ENCODE results near the gene CNTD1.

Gene CNTD1

GRCh38 chr17:42827472-42827871, 28.8 kb downstream of the CNTD1 start:
- H3K27me3 ChIP-seq (ENCODE audit: control insufficient read depth in 5 of 5, insufficient read depth in 4 of 5, low read length in 5 of 5) = no peaks in the 10 kb centered on the region
- H3K4me3 ChIP-seq (ENCODE audit: low read depth in 1 of 5, low read length in 5 of 5) = no peak overlapping the region
- no peaks in the 10 kb centered on the region for H3K36me3 ChIP-seq (ENCODE audit: control insufficient read depth in 5 of 5, insufficient read depth in 5 of 5, low read length in 5 of 5)
- H3K27ac ChIP-seq (ENCODE audit: low read depth, low read length) = no peak overlapping the region
- no peaks in the 10 kb centered on the region for H3K9me3 ChIP-seq (ENCODE audit: control insufficient read depth in 5 of 5, low read length in 5 of 5)
- peaks cover 3 to 23% (median 14%) of the 10 kb centered on the region in 5 donors for H3K4me1 ChIP-seq (ENCODE audit: control insufficient read depth in 5 of 5, insufficient read depth in 5 of 5, low read length in 5 of 5)
- no peak overlapping the region for H3K9ac ChIP-seq (ENCODE audit: low read length in 5 of 5)

DNA sequence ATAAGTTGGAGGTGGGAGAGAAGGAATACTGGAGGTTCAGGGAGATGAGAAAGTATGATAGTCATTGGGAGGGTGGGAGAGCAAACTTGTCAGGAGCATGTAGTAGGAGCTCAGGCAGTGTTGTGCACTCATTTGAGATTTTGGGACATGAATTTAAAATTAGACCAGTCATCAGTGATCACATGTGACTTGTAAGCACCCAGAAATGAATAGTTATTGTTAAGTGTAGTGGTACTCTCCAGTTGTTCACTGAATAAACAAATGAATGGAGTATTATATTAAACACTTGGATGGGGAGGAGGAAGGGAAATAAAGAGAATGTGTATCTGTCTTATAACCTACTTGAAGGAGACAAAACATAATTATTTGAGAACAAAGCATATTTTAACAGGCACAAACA, 32.3 kb downstream of the CNTD1 start:
- Histone ChIP-seq H3K27me3 (ENCODE audit: control insufficient read depth in 5 of 5, insufficient read depth in 4 of 5, low read length in 5 of 5) (no peaks in the 10 kb centered on the region), H3K36me3 (ENCODE audit: control insufficient read depth in 5 of 5, insufficient read depth in 5 of 5, low read length in 5 of 5) (peaks cover 0 to 8% (median 3%) of the 10 kb centered on the region in 5 donors), H3K4me1 (ENCODE audit: control insufficient read depth in 5 of 5, insufficient read depth in 5 of 5, low read length in 5 of 5) (peaks cover 3 to 29% (median 23%) of the 10 kb centered on the region in 5 donors), H3K9me3 (ENCODE audit: control insufficient read depth in 5 of 5, low read length in 5 of 5) (no peaks in the 10 kb centered on the region), H3K9ac (ENCODE audit: low read length in 5 of 5) (no peak overlapping the region), H3K4me3 (ENCODE audit: low read depth in 1 of 5, low read length in 5 of 5) (no peak overlapping the region), H3K27ac (ENCODE audit: low read depth, low read length) (no peak overlapping the region)

GRCh38 chr17:42832213-42832933, 33.7 kb downstream of the CNTD1 start:
- Histone ChIP-seq H3K4me1 (ENCODE audit: control insufficient read depth in 5 of 5, insufficient read depth in 5 of 5, low read length in 5 of 5) (peaks cover 3 to 29% (median 23%) of the 10 kb centered on the region in 5 donors), H3K4me3 (ENCODE audit: low read depth in 1 of 5, low read length in 5 of 5) (peak overlapping the region; percentile 78 to 97 (median 94)), H3K27ac (ENCODE audit: low read depth, low read length) (peak overlapping the region; percentile 98), H3K36me3 (ENCODE audit: control insufficient read depth in 5 of 5, insufficient read depth in 5 of 5, low read length in 5 of 5) (peaks cover under 1 to 22% (median 10%) of the 10 kb centered on the region in 5 donors), H3K9me3 (ENCODE audit: control insufficient read depth in 5 of 5, low read length in 5 of 5) (no peaks in the 10 kb centered on the region), H3K9ac (ENCODE audit: low read length in 5 of 5) (peak overlapping the region; percentile 94 to 99 (median 98)), H3K27me3 (ENCODE audit: control insufficient read depth in 5 of 5, insufficient read depth in 4 of 5, low read length in 5 of 5) (no peaks in the 10 kb centered on the region)

- Histone ChIP-seq H3K9me3 (ENCODE audit: control insufficient read depth in 5 of 5, low read length in 5 of 5) (no peaks in the 10 kb centered on the region), H3K36me3 (ENCODE audit: control insufficient read depth in 5 of 5, insufficient read depth in 5 of 5, low read length in 5 of 5) (peaks cover 6 to 30% (median 17%) of the 10 kb centered on the region in 5 donors), H3K4me1 (ENCODE audit: control insufficient read depth in 5 of 5, insufficient read depth in 5 of 5, low read length in 5 of 5) (peaks cover 3 to 29% (median 23%) of the 10 kb centered on the region in 5 donors), H3K4me3 (ENCODE audit: low read depth in 1 of 5, low read length in 5 of 5) (peak within 1 kb of the TSS; percentile 78 to 97 (median 94)), H3K9ac (ENCODE audit: low read length in 5 of 5) (peak within 1 kb of the TSS; percentile 94 to 99 (median 98)), H3K27ac (ENCODE audit: low read depth, low read length) (peak within 1 kb of the TSS; percentile 98), H3K27me3 (ENCODE audit: control insufficient read depth in 5 of 5, insufficient read depth in 4 of 5, low read length in 5 of 5) (no peaks in the 10 kb centered on the region)
Observed at GRCh38 chr17:42832934-42833766, 34.5 kb downstream of the CNTD1 start, which contains the start of gene PSME3. TSS of gene PSME3 (plus strand) at chr17:42833397. CDS start at chr17:42833632, 235 bp downstream.

GRCh38 chr17:42833767-42834422, 35.2 kb downstream of the CNTD1 start:
- Histone ChIP-seq H3K27me3 (ENCODE audit: control insufficient read depth in 5 of 5, insufficient read depth in 4 of 5, low read length in 5 of 5) (no peaks in the 10 kb centered on the region), H3K9me3 (ENCODE audit: control insufficient read depth in 5 of 5, low read length in 5 of 5) (no peaks in the 10 kb centered on the region), H3K27ac (ENCODE audit: low read depth, low read length) (peak overlapping the region; percentile 98), H3K4me1 (ENCODE audit: control insufficient read depth in 5 of 5, insufficient read depth in 5 of 5, low read length in 5 of 5) (peaks cover 3 to 29% (median 23%) of the 10 kb centered on the region in 5 donors), H3K9ac (ENCODE audit: low read length in 5 of 5) (peak overlapping the region; percentile 94 to 99 (median 98)), H3K36me3 (ENCODE audit: control insufficient read depth in 5 of 5, insufficient read depth in 5 of 5, low read length in 5 of 5) (peaks cover 8 to 37% (median 24%) of the 10 kb centered on the region in 5 donors), H3K4me3 (ENCODE audit: low read depth in 1 of 5, low read length in 5 of 5) (peak overlapping the region; percentile 78 to 97 (median 94))

DNA sequence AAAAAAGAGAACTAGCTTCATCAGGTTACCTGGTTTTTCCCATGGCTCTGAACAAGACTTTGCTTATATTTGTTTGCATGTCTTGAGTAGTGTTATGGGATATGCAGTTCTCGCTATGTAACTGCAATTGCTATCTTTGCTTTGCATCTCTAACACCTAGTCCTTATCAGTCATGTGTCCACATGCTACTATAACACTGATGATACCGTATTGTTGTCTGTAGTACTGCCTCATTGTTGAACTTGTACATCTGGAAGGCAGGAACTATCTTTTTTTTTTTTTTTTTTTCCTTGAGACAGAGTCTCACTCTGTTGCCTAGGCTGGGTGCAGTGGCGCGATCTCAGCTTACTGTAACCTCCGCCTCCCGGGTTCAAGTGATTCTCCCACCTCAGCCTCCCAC, 37.1 kb downstream of the CNTD1 start:
- H3K36me3 ChIP-seq (ENCODE audit: control insufficient read depth in 5 of 5, insufficient read depth in 5 of 5, low read length in 5 of 5) = peaks cover 12 to 55% (median 36%) of the 10 kb centered on the region in 5 donors
- H3K9me3 ChIP-seq (ENCODE audit: control insufficient read depth in 5 of 5, low read length in 5 of 5) = no peaks in the 10 kb centered on the region
- H3K9ac ChIP-seq (ENCODE audit: low read length in 5 of 5) = no peak overlapping the region
- no peaks in the 10 kb centered on the region for H3K27me3 ChIP-seq (ENCODE audit: control insufficient read depth in 5 of 5, insufficient read depth in 4 of 5, low read length in 5 of 5)
- H3K4me1 ChIP-seq (ENCODE audit: control insufficient read depth in 5 of 5, insufficient read depth in 5 of 5, low read length in 5 of 5) = peaks cover 3 to 29% (median 23%) of the 10 kb centered on the region in 5 donors
- no peak overlapping the region for H3K4me3 ChIP-seq (ENCODE audit: low read depth in 1 of 5, low read length in 5 of 5)
- H3K27ac ChIP-seq (ENCODE audit: low read depth, low read length) = no peak overlapping the region

GRCh38 chr17:42841975-42842685, 43.5 kb downstream of the CNTD1 start:
- Histone ChIP-seq H3K9ac (ENCODE audit: low read length in 5 of 5) (no peak overlapping the region), H3K4me1 (ENCODE audit: control insufficient read depth in 5 of 5, insufficient read depth in 5 of 5, low read length in 5 of 5) (peaks cover 10 to 39% (median 32%) of the 10 kb centered on the region in 5 donors), H3K27ac (ENCODE audit: low read depth, low read length) (no peak overlapping the region), H3K36me3 (ENCODE audit: control insufficient read depth in 5 of 5, insufficient read depth in 5 of 5, low read length in 5 of 5) (peaks cover 22 to 87% (median 68%) of the 10 kb centered on the region in 5 donors), H3K9me3 (ENCODE audit: control insufficient read depth in 5 of 5, low read length in 5 of 5) (no peaks in the 10 kb centered on the region), H3K4me3 (ENCODE audit: low read depth in 1 of 5, low read length in 5 of 5) (no peak overlapping the region), H3K27me3 (ENCODE audit: control insufficient read depth in 5 of 5, insufficient read depth in 4 of 5, low read length in 5 of 5) (no peaks in the 10 kb centered on the region)

- peak overlapping the region; percentile 90 for H3K27ac ChIP-seq (ENCODE audit: low read depth, low read length)
- H3K9ac ChIP-seq (ENCODE audit: low read length in 5 of 5) = peak overlapping the region in 2 of 5 donors; percentile 11 to 38
- no peak overlapping the region for H3K4me3 ChIP-seq (ENCODE audit: low read depth in 1 of 5, low read length in 5 of 5)
- peaks cover 12 to 51% (median 43%) of the 10 kb centered on the region in 5 donors for H3K4me1 ChIP-seq (ENCODE audit: control insufficient read depth in 5 of 5, insufficient read depth in 5 of 5, low read length in 5 of 5)
- H3K36me3 ChIP-seq (ENCODE audit: control insufficient read depth in 5 of 5, insufficient read depth in 5 of 5, low read length in 5 of 5) = peaks cover 16 to 73% (median 56%) of the 10 kb centered on the region in 5 donors
- no peaks in the 10 kb centered on the region for H3K9me3 ChIP-seq (ENCODE audit: control insufficient read depth in 5 of 5, low read length in 5 of 5)
- H3K27me3 ChIP-seq (ENCODE audit: control insufficient read depth in 5 of 5, insufficient read depth in 4 of 5, low read length in 5 of 5) = no peaks in the 10 kb centered on the region
Observed at GRCh38 chr17:42843358-42843934, 44.8 kb downstream of the CNTD1 start.

- Histone ChIP-seq H3K9ac (ENCODE audit: low read length in 5 of 5) (peak within 1 kb of the TSS in 4 of 5 donors; percentile 54 to 77 (median 58)), H3K4me1 (ENCODE audit: control insufficient read depth in 5 of 5, insufficient read depth in 5 of 5, low read length in 5 of 5) (peaks cover 13 to 59% (median 49%) of the 10 kb centered on the region in 5 donors), H3K27ac (ENCODE audit: low read depth, low read length) (peak within 1 kb of the TSS; percentile 90), H3K4me3 (ENCODE audit: low read depth in 1 of 5, low read length in 5 of 5) (no peak within 1 kb of the TSS), H3K9me3 (ENCODE audit: control insufficient read depth in 5 of 5, low read length in 5 of 5) (no peaks in the 10 kb centered on the region), H3K27me3 (ENCODE audit: control insufficient read depth in 5 of 5, insufficient read depth in 4 of 5, low read length in 5 of 5) (no peaks in the 10 kb centered on the region), H3K36me3 (ENCODE audit: control insufficient read depth in 5 of 5, insufficient read depth in 5 of 5, low read length in 5 of 5) (peaks cover 11 to 65% (median 47%) of the 10 kb centered on the region in 5 donors)
Observed at GRCh38 chr17:42844271-42844670, 45.6 kb downstream of the CNTD1 start, which contains the start of gene AOC2. TSS of gene AOC2 (plus strand) at chr17:42844580. CDS start at chr17:42844627, 47 bp downstream.
